Ecto neural progenitor cell (in vitro differentiated cells): Measurements from ENCODE around the gene MRFAP1L1.
"Not testable (repeated sequence)": the region's sequence is repeated elsewhere in the genome, so short reads cannot be mapped to it uniquely, and the experiment has no call there.

Experiments used
- DNase-seq: peaks from one replicate; pipeline ENCODE4 v3.0.0-alpha.2; 2018; ENCODE audit warnings: low spot score

Gene MRFAP1L1

GRCh38 chr4:6709230-6710114, at the start of gene MRFAP1L1:
Gene MRFAP1L1, minus strand, starts transcription at chr4:6709865. Its CDS starts 236 bp downstream, at chr4:6709629.
- DNase-seq: peak; percentile 97

GRCh38 chr4:6758728-6759127, 49.1 kb upstream of the MRFAP1L1 start:
- DNase-seq: no peak

GRCh38 chr4:6756345-6756744, 46.7 kb upstream of the MRFAP1L1 start:
- DNase-seq: not testable (repeated sequence)

GRCh38 chr4:6755088-6755753, 45.6 kb upstream of the MRFAP1L1 start:
- no peak for DNase-seq

DNA sequence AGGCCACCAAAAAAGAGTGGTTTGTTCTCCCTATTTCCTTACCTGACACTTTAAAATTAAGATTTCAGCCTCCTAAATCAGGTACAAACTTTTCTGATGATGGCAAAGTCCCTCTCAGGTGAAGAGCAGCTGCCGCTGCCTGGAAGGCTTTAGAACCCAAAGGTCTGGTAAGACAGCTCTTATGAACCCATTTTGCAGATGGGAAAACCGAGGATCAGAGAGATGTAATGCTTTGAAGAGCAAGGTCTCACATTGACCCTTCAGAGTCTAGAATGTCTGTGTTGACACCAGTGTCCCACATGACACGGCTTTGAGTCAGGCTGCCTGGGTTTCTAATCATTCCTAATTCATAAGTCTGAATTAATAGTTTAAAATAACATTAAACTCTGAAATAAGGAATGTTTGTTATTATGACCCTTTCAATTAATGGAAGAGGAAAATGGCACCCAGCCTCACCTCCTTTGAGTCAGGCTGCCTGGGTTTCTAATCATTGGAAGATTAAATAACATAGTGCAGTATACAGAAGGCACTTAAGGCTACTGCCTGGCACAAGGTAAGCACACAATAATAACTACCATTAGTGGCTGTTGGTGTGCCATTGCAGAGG, 44.9 kb upstream of the MRFAP1L1 start:
- no peak for DNase-seq

GRCh38 chr4:6753891-6754290, 44.2 kb upstream of the MRFAP1L1 start:
- DNase-seq: no peak

DNA sequence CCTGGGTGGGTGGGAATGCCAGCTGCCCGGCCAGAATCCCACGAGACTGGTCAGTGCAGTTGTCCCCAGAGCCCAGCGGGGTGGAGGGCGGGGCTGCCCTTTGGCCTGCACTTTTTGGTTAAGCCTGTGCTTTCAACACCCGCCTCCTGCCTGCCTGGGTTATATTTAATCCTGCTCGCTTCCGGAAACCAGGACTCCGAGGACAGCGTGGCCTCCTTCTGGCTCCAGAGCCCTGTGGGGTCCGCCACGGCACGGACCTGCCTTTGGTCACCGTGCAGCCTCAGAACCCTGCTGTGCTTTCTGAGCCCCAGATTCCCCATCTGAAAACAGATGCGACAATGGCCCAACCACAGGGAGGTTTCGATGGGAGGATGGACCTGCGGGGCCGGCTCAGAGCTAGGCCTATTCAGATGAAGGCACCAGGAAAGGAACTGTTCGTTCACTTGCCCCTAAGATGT, 43.5 kb upstream of the MRFAP1L1 start:
- peak; percentile 79 for DNase-seq

GRCh38 chr4:6752486-6752829, 42.8 kb upstream of the MRFAP1L1 start:
- no peak for DNase-seq

- DNase-seq: no peak
Measured at GRCh38 chr4:6751611-6752485, 42.2 kb upstream of the MRFAP1L1 start.

DNA sequence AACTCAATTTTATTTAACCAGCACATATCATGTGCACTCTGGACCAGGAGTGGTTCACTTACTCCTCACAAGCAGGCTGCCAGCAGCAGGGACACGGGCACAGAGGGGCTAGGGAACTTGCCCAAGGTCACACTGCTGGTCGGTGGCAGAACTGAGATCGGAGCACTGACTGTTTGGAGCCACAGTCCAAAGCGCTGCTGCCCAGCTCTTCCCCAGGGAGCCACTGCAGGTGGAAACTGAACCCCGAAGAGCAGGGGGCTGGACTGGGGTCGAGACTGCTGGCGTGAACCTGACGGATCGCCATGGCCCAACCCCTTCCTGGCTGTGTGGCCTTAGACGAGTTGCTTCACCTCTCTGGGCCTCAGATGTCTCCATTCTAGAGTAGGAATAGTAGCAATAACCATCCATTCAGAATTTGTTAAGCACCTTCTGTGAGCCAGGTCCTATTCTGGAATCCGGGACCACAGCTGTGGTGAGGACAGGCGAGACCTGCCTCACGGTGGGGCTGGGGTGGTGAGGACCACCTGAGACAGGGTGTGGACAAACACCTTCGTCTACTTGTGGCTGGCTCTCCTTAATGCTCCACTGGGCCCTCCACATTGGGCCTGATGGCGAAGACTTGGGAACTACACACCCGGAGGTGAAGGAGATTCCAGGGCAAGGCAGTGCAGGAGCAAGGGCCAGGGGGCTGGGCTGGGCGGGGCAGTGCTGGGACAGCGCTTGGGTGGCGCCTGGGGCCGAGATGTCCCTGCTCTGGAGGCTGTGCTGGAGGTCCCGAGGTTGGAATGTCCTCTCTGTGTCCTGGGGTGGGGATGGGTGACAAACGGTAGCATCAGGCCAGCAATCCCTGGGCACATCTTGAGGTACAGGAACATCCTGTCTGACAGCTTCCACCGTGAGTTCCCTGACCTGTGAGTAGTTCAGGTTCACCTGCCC, 40.9 kb upstream of the MRFAP1L1 start:
- no peak for DNase-seq

GRCh38 chr4:6749340-6750171, 39.9 kb upstream of the MRFAP1L1 start:
- DNase-seq: no peak

DNA sequence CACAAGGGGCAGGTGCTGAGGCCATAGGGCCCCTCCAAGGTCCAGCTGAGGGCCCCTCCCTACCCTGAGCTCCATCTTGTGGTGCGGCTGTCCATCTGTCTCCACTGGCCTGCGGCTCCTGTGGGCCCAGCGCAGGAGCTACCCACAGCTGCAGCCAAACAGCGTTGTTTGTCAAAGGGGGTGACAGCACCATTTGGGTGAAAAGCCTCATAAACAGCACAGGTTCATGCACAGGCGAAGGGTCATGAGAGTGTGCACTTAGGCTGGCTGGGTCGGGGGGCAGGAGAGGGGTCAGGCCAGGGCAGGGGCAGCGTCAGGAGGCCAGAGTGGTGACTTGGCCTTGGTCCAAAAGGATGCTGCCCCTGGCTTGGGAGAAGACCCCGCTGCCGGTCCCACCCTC, 38.6 kb upstream of the MRFAP1L1 start:
- no peak for DNase-seq

- DNase-seq: no peak
Measured at GRCh38 chr4:6747294-6748051, 37.8 kb upstream of the MRFAP1L1 start.

DNA sequence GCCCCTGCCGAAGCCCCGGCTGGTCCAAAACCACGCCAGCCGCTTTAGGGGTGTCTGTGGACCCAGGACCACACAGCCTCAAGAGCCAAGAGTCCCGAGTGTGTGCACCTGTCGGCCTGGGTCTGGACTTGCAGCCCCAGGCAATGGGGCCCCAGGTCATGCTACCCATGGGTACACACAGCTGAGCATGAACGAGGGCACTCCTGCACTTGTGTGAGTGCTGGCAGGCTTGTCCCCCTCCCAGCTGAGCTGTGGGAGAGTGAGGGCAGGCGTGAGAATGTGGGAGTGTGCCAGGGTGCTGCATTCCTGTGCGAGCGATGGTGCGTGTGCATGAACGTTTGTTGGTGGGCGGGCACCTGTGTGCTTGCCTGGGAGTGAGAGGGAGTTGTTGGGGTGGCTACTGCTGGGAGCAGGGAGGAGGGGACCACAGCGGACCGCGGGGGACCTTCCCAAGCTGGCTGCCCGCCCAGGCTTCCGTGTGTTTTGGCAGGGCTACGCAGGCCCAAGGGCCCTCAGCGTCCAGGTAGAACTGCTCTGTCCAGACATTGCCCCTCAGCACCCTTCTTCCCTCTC, 37.1 kb upstream of the MRFAP1L1 start:
- DNase-seq: no peak

- DNase-seq: no peak
Measured at GRCh38 chr4:6742989-6743388, 33.3 kb upstream of the MRFAP1L1 start.

GRCh38 chr4:6742507-6742906, 32.8 kb upstream of the MRFAP1L1 start:
- DNase-seq: no peak

GRCh38 chr4:6740347-6740746, 30.7 kb upstream of the MRFAP1L1 start:
- DNase-seq: no peak

GRCh38 chr4:6739920-6740319, 30.3 kb upstream of the MRFAP1L1 start:
- no peak for DNase-seq
